ENCODE measurements around the gene RAB3IL1.

The RAB3IL1 gene

GRCh38 chr11:61893981-61894380, 23.4 kb downstream of the RAB3IL1 start:
- ATAC-seq (ENCODE audit: insufficient read depth, low read depth) = no peak
- Histone ChIP-seq H3K27me3 (ENCODE audit: insufficient read depth, low read length, poor library complexity) (peaks cover 4% of the 10 kb centered on the region), H3K4me2 (ENCODE audit: insufficient read depth, low read length) (no peak overlapping the region), H3K4me3 (ENCODE audit: low read depth in 1 of 2, low read length in 2 of 2) (no peak overlapping the region), H2AFZ (ENCODE audit: low read depth, low read length) (no peak overlapping the region), H3K79me2 (ENCODE audit: insufficient read depth, low read length) (no peaks in the 10 kb centered on the region), H4K20me1 (ENCODE audit: insufficient read depth, low read length) (no peaks in the 10 kb centered on the region; the same call in 1 of the 2 replicates), H3K27ac (ENCODE audit: low read length) (no peak overlapping the region), H3K36me3 (ENCODE audit: insufficient read depth, low read length) (no peaks in the 10 kb centered on the region), H3K9ac (ENCODE audit: low read depth, low read length) (no peak overlapping the region), H3K9me3 (ENCODE audit: insufficient read depth, low read length, severe bottlenecking) (no peaks in the 10 kb centered on the region), H3K4me1 (ENCODE audit: insufficient read depth, low read length) (peaks cover 25% of the 10 kb centered on the region)
- DNase-seq = no peak
- TF ChIP-seq, protein P1, sequence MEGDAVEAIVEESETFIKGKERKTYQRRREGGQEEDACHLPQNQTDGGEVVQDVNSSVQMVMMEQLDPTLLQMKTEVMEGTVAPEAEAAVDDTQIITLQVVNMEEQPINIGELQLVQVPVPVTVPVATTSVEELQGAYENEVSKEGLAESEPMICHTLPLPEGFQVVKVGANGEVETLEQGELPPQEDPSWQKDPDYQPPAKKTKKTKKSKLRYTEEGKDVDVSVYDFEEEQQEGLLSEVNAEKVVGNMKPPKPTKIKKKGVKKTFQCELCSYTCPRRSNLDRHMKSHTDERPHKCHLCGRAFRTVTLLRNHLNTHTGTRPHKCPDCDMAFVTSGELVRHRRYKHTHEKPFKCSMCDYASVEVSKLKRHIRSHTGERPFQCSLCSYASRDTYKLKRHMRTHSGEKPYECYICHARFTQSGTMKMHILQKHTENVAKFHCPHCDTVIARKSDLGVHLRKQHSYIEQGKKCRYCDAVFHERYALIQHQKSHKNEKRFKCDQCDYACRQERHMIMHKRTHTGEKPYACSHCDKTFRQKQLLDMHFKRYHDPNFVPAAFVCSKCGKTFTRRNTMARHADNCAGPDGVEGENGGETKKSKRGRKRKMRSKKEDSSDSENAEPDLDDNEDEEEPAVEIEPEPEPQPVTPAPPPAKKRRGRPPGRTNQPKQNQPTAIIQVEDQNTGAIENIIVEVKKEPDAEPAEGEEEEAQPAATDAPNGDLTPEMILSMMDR (IDR thresholded peaks at IDR 0.05; ENCODE audit: borderline replicate concordance, extremely low read depth, low read length, poor library complexity, severe bottlenecking) = no peak
- no peak for TF ChIP-seq EZH2 (IDR thresholded peaks at IDR 0.05; ENCODE audit: borderline replicate concordance, low read depth, low read length, severe bottlenecking)

GRCh38 chr11:61892085-61892370, 25.3 kb downstream of the RAB3IL1 start:
- Histone ChIP-seq H2AFZ (ENCODE audit: low read depth, low read length) (peak overlapping the region; percentile 66), H3K27ac (ENCODE audit: low read length) (no peak overlapping the region), H3K79me2 (ENCODE audit: insufficient read depth, low read length) (no peaks in the 10 kb centered on the region), H3K9ac (ENCODE audit: low read depth, low read length) (peak overlapping the region; percentile 62; the same call in 1 of the 2 replicates), H3K4me3 (ENCODE audit: low read depth in 1 of 2, low read length in 2 of 2) (peak overlapping the region in 1 of 2 experiments; percentile 59; a peak in 1 of 4 replicates), H3K4me1 (ENCODE audit: insufficient read depth, low read length) (peaks cover 22% of the 10 kb centered on the region), H3K27me3 (ENCODE audit: insufficient read depth, low read length, poor library complexity) (peaks cover 4% of the 10 kb centered on the region), H4K20me1 (ENCODE audit: insufficient read depth, low read length) (peaks cover 3% of the 10 kb centered on the region; the same call in 1 of the 2 replicates), H3K9me3 (ENCODE audit: insufficient read depth, low read length, severe bottlenecking) (no peaks in the 10 kb centered on the region), H3K4me2 (ENCODE audit: insufficient read depth, low read length) (peak overlapping the region; percentile 86), H3K36me3 (ENCODE audit: insufficient read depth, low read length) (no peaks in the 10 kb centered on the region)
- DNase-seq (no peak), ATAC-seq (ENCODE audit: insufficient read depth, low read depth) (peak; percentile 58)
- TF ChIP-seq, protein P1 (IDR thresholded peaks at IDR 0.05; ENCODE audit: borderline replicate concordance, extremely low read depth, low read length, poor library complexity, severe bottlenecking) = peak; percentile 20
- no peak for TF ChIP-seq EZH2 (IDR thresholded peaks at IDR 0.05; ENCODE audit: borderline replicate concordance, low read depth, low read length, severe bottlenecking)

DNA sequence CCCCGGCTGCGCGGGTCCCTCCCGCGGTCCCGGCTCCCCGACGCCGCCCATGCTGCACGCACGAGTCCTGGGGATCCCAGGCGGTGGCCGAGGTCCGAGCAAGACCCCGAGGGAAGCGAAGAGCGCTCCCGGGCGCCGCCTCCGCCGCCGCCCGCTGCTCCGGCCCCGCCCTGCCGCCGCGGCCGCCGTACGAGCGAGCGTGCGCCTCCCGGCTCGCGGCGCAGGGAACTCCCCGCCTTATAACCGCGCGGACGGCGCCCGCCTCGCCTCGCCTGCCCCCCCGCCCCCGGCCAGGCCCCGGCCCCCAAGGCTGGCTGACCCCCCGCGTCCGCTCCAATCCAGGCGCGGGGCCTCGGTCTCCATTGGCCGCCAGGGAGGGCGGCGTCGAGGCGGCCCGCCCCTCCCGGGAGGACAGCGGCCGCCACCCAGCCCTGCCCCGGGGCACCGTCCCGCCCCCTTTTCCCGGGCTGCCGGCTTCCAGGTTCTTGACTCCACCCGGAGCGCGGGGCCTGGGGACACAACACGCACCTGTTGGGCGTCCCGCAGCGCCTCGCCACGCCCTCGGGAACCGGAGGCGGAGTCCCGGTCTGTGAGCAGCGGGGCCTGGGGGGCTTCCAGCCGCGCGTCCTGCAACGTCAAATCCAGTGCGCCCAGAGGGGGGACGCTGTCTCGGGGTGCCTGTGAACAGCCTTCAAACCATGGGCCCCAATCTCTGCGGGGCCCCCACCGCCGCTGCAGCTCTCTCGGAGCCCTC, 25.9 kb downstream of the RAB3IL1 start, which contains the start of gene FADS3:
Gene FADS3 (minus strand): TSS at position 215 of the 754 bp plus-strand sequence. CDS start 164 bp downstream, at position 51.
- TF ChIP-seq EZH2 (IDR thresholded peaks at IDR 0.05; ENCODE audit: borderline replicate concordance, low read depth, low read length, severe bottlenecking) = no peak
- TF ChIP-seq, protein P1 (IDR thresholded peaks at IDR 0.05; ENCODE audit: borderline replicate concordance, extremely low read depth, low read length, poor library complexity, severe bottlenecking) = no peak
- H3K4me2 ChIP-seq (ENCODE audit: insufficient read depth, low read length) = peak within 1 kb of the TSS; percentile 86
- peak within 1 kb of the TSS; percentile 66 for H2AFZ ChIP-seq (ENCODE audit: low read depth, low read length)
- H3K9me3 ChIP-seq (ENCODE audit: insufficient read depth, low read length, severe bottlenecking) = no peaks in the 10 kb centered on the region
- peaks cover 4% of the 10 kb centered on the region for H3K27me3 ChIP-seq (ENCODE audit: insufficient read depth, low read length, poor library complexity)
- peak within 1 kb of the TSS; percentile 62 for H3K9ac ChIP-seq (ENCODE audit: low read depth, low read length)
- H3K27ac ChIP-seq (ENCODE audit: low read length) = no peak within 1 kb of the TSS; the same call in 1 of the 2 replicates
- peaks cover 22% of the 10 kb centered on the region for H3K4me1 ChIP-seq (ENCODE audit: insufficient read depth, low read length)
- peak within 1 kb of the TSS; percentile 16 to 59; a peak in 3 of 4 replicates for H3K4me3 ChIP-seq (ENCODE audit: low read depth in 1 of 2, low read length in 2 of 2)
- peak; percentile 82 for ATAC-seq (ENCODE audit: insufficient read depth, low read depth)
- H3K79me2 ChIP-seq (ENCODE audit: insufficient read depth, low read length) = no peaks in the 10 kb centered on the region
- H3K36me3 ChIP-seq (ENCODE audit: insufficient read depth, low read length) = no peaks in the 10 kb centered on the region
- peaks cover 3% of the 10 kb centered on the region; the same call in 1 of the 2 replicates for H4K20me1 ChIP-seq (ENCODE audit: insufficient read depth, low read length)
- peak; percentile 76 for DNase-seq
